Astrocyte (in vitro differentiated cells and primary cell): ENCODE results near the gene IL6ST. TPM values are rescaled to one million over a fixed set of nuclear protein-coding genes. Genes with fewer than 3 reads are reported as not detected.

Experiments used
- DNase-seq: peaks from one replicate; pipeline ENCODE4 v3.0.0-alpha.2; 2010; ENCODE audit warnings: low read depth
- FAIRE-seq: peaks from 2 replicates; lab custom pipeline; 2011; peaks lifted over from hg19 to GRCh38; lab: Jason Lieb, UNC
- H2AFZ ChIP-seq: 2 replicates; pipeline ENCODE4 v1.6.0; 2012; ENCODE audit warnings: low read depth, low read length, inconsistent platforms
- H3K27ac ChIP-seq: 2 replicates; pipeline ENCODE4 v1.5.1; 2011; ENCODE audit warnings: low read depth, low read length, inconsistent platforms
- H3K27me3 ChIP-seq: 2 replicates; pipeline ENCODE4 v1.6.0; 2011; ENCODE audit warnings: low read length, inconsistent platforms; ENCODE audit not compliant: insufficient read depth
- H3K36me3 ChIP-seq: 2 replicates; pipeline ENCODE4 v1.5.1; 2011; ENCODE audit warnings: low read length, inconsistent platforms; ENCODE audit not compliant: insufficient read depth
- H3K4me1 ChIP-seq: 2 replicates; pipeline ENCODE4 v1.5.1; 2011; ENCODE audit warnings: low read length, inconsistent platforms; ENCODE audit not compliant: insufficient read depth
- H3K4me2 ChIP-seq: 2 replicates; pipeline ENCODE4 v1.6.0; 2012; ENCODE audit warnings: low read length, inconsistent platforms
- H3K4me3 ChIP-seq: 2 replicates; pipeline ENCODE4 v1.5.1; 2011; ENCODE audit warnings: low read depth, mild to moderate bottlenecking, low read length, inconsistent platforms; ENCODE audit not compliant: insufficient read depth
- H3K79me2 ChIP-seq: 2 replicates; pipeline ENCODE4 v1.6.0; 2012; ENCODE audit warnings: mild to moderate bottlenecking, low read length, inconsistent platforms; ENCODE audit not compliant: insufficient read depth
- H3K9ac ChIP-seq: 2 replicates; pipeline ENCODE4 v1.6.0; 2012; ENCODE audit warnings: mild to moderate bottlenecking, low read length, inconsistent platforms
- H3K9me3 ChIP-seq: 2 replicates; pipeline ENCODE4 v1.5.1; 2012; ENCODE audit warnings: low read depth, mild to moderate bottlenecking, low read length, inconsistent platforms; ENCODE audit not compliant: insufficient read depth
- H4K20me1 ChIP-seq: 2 replicates; pipeline ENCODE4 v1.6.0; 2012; ENCODE audit warnings: low read length, inconsistent platforms; ENCODE audit not compliant: insufficient read depth
- H3K27ac Mint-ChIP-seq: one replicate; pipeline ENCODE4 v1.8.0; 2021; ENCODE audit warnings: mild to moderate bottlenecking, mixed read lengths; ENCODE audit not compliant: unreplicated experiment
- H3K27me3 Mint-ChIP-seq: one replicate; pipeline ENCODE4 v1.8.0; 2021; ENCODE audit warnings: low read depth, mixed read lengths; ENCODE audit not compliant: unreplicated experiment
- H3K36me3 Mint-ChIP-seq: one replicate; pipeline ENCODE4 v1.8.0; 2021; ENCODE audit warnings: low read depth, mixed read lengths; ENCODE audit not compliant: unreplicated experiment
- H3K4me1 Mint-ChIP-seq: one replicate; pipeline ENCODE4 v1.8.0; 2021; ENCODE audit warnings: low read depth, mixed read lengths; ENCODE audit not compliant: unreplicated experiment
- H3K4me3 Mint-ChIP-seq: one replicate; pipeline ENCODE4 v1.8.0; 2021; ENCODE audit warnings: mild to moderate bottlenecking, moderate library complexity, mixed read lengths; ENCODE audit not compliant: unreplicated experiment
- H3K9me3 Mint-ChIP-seq: one replicate; pipeline ENCODE4 v1.8.0; 2021; ENCODE audit warnings: mild to moderate bottlenecking, mixed read lengths; ENCODE audit not compliant: unreplicated experiment
- CTCF ChIP-seq: IDR thresholded peaks from 2 replicates; pipeline ENCODE4 v1.5.1; 2011; ENCODE audit warnings: low read depth, mild to moderate bottlenecking, inconsistent platforms, low read length, moderate library complexity; ENCODE audit not compliant: insufficient read depth
- EZH2 ChIP-seq: IDR thresholded peaks from 2 replicates; pipeline ENCODE4 v1.6.1; 2012; ENCODE audit warnings: mild to moderate bottlenecking, low read length, inconsistent platforms; ENCODE audit not compliant: insufficient read depth
- total RNA-seq: library from RNA; stranded (reverse); gene quantifications from 2 replicates; pipeline ENCODE4 v1.2.1, GENCODE V29; 2021

IL6ST gene
- total RNA-seq, 1 donor from 2014 or later, result 158 TPM

- Histone ChIP-seq H3K36me3 (no peaks in the 10 kb centered on the region), H3K4me3 (no peak overlapping the region), H3K4me2 (peak overlapping the region; percentile 43), H3K9ac (no peak overlapping the region), H2AFZ (no peak overlapping the region), H3K79me2 (no peaks in the 10 kb centered on the region), H4K20me1 (no peaks in the 10 kb centered on the region), H3K27me3 (no peaks in the 10 kb centered on the region), H3K27ac (no peak overlapping the region), H3K4me1 (peaks cover 27% of the 10 kb centered on the region), H3K9me3 (no peaks in the 10 kb centered on the region)
- Mint-ChIP-seq H3K27me3 (no peaks in the 10 kb centered on the region), H3K36me3 (no peaks in the 10 kb centered on the region), H3K4me3 (no peak overlapping the region), H3K27ac (no peak overlapping the region), H3K9me3 (no peaks in the 10 kb centered on the region), H3K4me1 (peaks cover 12% of the 10 kb centered on the region)
- no peak for TF ChIP-seq CTCF
- no peak for TF ChIP-seq EZH2
- DNase-seq (no peak), FAIRE-seq (no peak)
These were observed 92.1 kb downstream of the IL6ST start for GRCh38 chr5:55902696-55903095.

- no peak overlapping the region for H3K4me3 Mint-ChIP-seq
- TF ChIP-seq EZH2, result no peak
- TF ChIP-seq CTCF, result no peak
- FAIRE-seq (no peak), DNase-seq (no peak)
- no peak overlapping the region for H2AFZ ChIP-seq
- no peaks in the 10 kb centered on the region for H3K36me3 ChIP-seq
- peaks cover 35% of the 10 kb centered on the region for H3K4me1 ChIP-seq
- no peaks in the 10 kb centered on the region for H3K36me3 Mint-ChIP-seq
- no peak overlapping the region for H3K9ac ChIP-seq
- peaks cover 16% of the 10 kb centered on the region for H3K4me1 Mint-ChIP-seq
- H3K4me3 ChIP-seq, result no peak overlapping the region
- H3K27ac Mint-ChIP-seq, result no peak overlapping the region
- H4K20me1 ChIP-seq, result no peaks in the 10 kb centered on the region
- no peak overlapping the region for H3K4me2 ChIP-seq
- no peaks in the 10 kb centered on the region for H3K9me3 Mint-ChIP-seq
- H3K9me3 ChIP-seq, result no peaks in the 10 kb centered on the region
- no peak overlapping the region for H3K27ac ChIP-seq
- H3K79me2 ChIP-seq, result no peaks in the 10 kb centered on the region
- H3K27me3 Mint-ChIP-seq, result no peaks in the 10 kb centered on the region
- no peaks in the 10 kb centered on the region for H3K27me3 ChIP-seq
These were observed 94.0 kb downstream of the IL6ST start for GRCh38 chr5:55900776-55901175.

GRCh38 chr5:55900068-55900467 lies 94.7 kb downstream of the IL6ST start:
- Histone ChIP-seq H3K79me2 (no peaks in the 10 kb centered on the region), H3K4me2 (no peak overlapping the region), H2AFZ (no peak overlapping the region), H3K27ac (no peak overlapping the region), H3K36me3 (no peaks in the 10 kb centered on the region), H4K20me1 (no peaks in the 10 kb centered on the region), H3K4me3 (no peak overlapping the region), H3K27me3 (no peaks in the 10 kb centered on the region), H3K9me3 (no peaks in the 10 kb centered on the region), H3K9ac (no peak overlapping the region), H3K4me1 (peaks cover 35% of the 10 kb centered on the region)
- FAIRE-seq (no peak), DNase-seq (no peak)
- Mint-ChIP-seq H3K36me3 (no peaks in the 10 kb centered on the region), H3K4me3 (no peak overlapping the region), H3K4me1 (peaks cover 16% of the 10 kb centered on the region), H3K9me3 (no peaks in the 10 kb centered on the region), H3K27me3 (no peaks in the 10 kb centered on the region), H3K27ac (no peak overlapping the region)
- TF ChIP-seq CTCF (no peak), EZH2 (no peak)
